Neutrophil (primary cell): ENCODE measurements around the gene PLPPR4.
"Not testable (repeated sequence)": the region's sequence is repeated elsewhere in the genome, so short reads cannot be mapped to it uniquely, and the experiment has no call there.

Source experiments
- H3K27ac ChIP-seq: fragments of 200-600 bp; sonication (generic); 2 replicates; pipeline ENCODE4 v1.5.1; 2016; ENCODE audit warnings: mild to moderate bottlenecking, moderate library complexity
- H3K27me3 ChIP-seq: fragments of 200-600 bp; sonication (generic); 2 replicates; pipeline ENCODE4 v1.6.0; 2016; ENCODE audit warnings: mild to moderate bottlenecking
- H3K36me3 ChIP-seq: fragments of 200-600 bp; sonication (generic); 2 replicates; pipeline ENCODE4 v1.5.1; 2017
- H3K4me1 ChIP-seq, 2 experiments: fragments of 200-600 bp in 1 of 2; sonication (generic) in 1 of 2; 1 replicate in 1 of 2; 2 replicates in 1 of 2; pipeline versions ENCODE4 v1.5.1 to v1.6.1; 2013 to 2016; ENCODE audit warnings: low read depth in 1 of 2, low read length in 1 of 2, mild to moderate bottlenecking in 1 of 2, moderate library complexity in 1 of 2; ENCODE audit not compliant: control insufficient read depth in 1 of 2, insufficient read depth in 1 of 2
- H3K4me3 ChIP-seq, 2 experiments: fragments of 200-600 bp in 1 of 2; sonication (generic) in 1 of 2; 1 replicate in 1 of 2; 2 replicates in 1 of 2; pipeline ENCODE4 v1.5.1; 2013 to 2016; ENCODE audit warnings: low read depth in 1 of 2, low read length in 1 of 2, mild to moderate bottlenecking in 1 of 2, moderate library complexity in 1 of 2
- H3K9me3 ChIP-seq: fragments of 200-600 bp; sonication (generic); 2 replicates; pipeline ENCODE4 v1.5.1; 2016
- TF ChIP-seq, protein P1 (sequence below): fragments of 200-600 bp; sonication (generic); IDR thresholded peaks from 2 replicates; pipeline ENCODE4 v1.5.1; 2016; ENCODE audit warnings: antibody characterized with exemption

The PLPPR4 gene

DNA sequence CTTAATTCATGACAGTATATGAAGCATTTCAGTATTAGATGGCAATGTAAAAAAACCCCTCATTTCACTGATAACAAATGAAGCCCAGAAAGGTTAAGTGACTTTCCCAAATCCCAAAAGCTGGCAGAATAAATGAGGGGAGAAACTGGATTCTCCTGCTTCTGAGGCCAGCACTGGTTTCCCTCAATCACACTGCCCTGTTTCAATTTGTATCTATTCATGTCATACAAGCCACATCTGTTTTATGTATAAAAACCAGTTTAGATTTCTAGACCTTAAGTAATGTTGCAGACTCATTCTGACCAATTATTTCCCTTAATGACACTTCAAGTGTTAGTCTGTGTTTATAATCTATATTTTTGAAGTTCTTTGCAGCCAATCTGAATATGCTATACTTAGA lies 16.8 kb downstream of the PLPPR4 start:
- Histone ChIP-seq H3K27ac (no peak overlapping the region), H3K4me1 (no peaks in the 10 kb centered on the region), H3K27me3 (no peaks in the 10 kb centered on the region), H3K4me3 (no peak overlapping the region), H3K9me3 (no peaks in the 10 kb centered on the region), H3K36me3 (no peaks in the 10 kb centered on the region)
- TF ChIP-seq, protein P1, sequence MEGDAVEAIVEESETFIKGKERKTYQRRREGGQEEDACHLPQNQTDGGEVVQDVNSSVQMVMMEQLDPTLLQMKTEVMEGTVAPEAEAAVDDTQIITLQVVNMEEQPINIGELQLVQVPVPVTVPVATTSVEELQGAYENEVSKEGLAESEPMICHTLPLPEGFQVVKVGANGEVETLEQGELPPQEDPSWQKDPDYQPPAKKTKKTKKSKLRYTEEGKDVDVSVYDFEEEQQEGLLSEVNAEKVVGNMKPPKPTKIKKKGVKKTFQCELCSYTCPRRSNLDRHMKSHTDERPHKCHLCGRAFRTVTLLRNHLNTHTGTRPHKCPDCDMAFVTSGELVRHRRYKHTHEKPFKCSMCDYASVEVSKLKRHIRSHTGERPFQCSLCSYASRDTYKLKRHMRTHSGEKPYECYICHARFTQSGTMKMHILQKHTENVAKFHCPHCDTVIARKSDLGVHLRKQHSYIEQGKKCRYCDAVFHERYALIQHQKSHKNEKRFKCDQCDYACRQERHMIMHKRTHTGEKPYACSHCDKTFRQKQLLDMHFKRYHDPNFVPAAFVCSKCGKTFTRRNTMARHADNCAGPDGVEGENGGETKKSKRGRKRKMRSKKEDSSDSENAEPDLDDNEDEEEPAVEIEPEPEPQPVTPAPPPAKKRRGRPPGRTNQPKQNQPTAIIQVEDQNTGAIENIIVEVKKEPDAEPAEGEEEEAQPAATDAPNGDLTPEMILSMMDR = no peak

DNA sequence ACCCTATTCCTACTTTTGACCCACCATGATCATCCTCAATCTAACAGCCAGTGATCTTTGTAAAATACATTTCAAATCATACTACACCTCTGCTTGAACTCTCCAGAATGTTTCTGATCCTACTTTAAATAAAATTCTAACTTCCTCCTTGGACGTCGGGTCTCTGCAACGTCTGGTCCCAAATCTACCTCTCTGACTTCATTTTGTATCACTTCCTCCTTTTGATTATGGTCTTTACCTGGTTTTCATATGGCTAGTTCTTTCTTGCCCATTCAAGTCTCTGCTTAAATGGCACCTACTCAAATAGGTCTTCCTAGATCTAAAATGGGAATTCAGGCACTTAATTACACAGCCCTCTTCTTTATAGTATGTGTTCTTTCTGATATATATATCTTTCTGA lies 18.2 kb downstream of the PLPPR4 start:
- H3K4me3 ChIP-seq = no peak overlapping the region
- H3K27ac ChIP-seq = no peak overlapping the region
- H3K36me3 ChIP-seq = no peaks in the 10 kb centered on the region
- H3K4me1 ChIP-seq = no peaks in the 10 kb centered on the region
- TF ChIP-seq, protein P1 = no peak
- no peaks in the 10 kb centered on the region for H3K9me3 ChIP-seq
- H3K27me3 ChIP-seq = no peaks in the 10 kb centered on the region

- H3K27me3 ChIP-seq, H3K4me3 ChIP-seq, H3K4me1 ChIP-seq, H3K27ac ChIP-seq, H3K9me3 ChIP-seq, H3K36me3 ChIP-seq: not testable (repeated sequence)
Measured at GRCh38 chr1:99283521-99283920, 19.2 kb downstream of the PLPPR4 start.

DNA sequence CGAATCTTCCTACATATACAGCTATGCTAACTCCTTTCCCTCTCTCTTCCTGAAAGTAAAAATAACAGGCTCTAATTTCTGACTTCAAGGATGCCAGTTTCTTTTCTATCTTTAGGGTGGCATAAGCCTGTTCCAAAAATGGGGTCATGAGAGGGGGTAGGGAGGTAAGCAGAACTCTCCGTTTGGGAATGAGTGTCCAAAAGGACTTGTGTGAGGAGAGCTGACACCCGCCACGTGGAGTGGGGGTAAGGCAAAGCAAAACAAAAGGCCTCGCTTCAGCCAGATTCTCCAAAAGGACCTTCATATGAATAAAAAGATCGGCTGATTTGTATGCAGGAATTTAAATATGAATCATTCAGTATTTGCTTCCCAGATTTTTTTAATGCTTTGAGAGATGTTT lies 28.6 kb downstream of the PLPPR4 start:
- no peaks in the 10 kb centered on the region for H3K36me3 ChIP-seq
- H3K9me3 ChIP-seq = no peaks in the 10 kb centered on the region
- TF ChIP-seq, protein P1 = no peak
- H3K4me3 ChIP-seq = no peak overlapping the region
- H3K4me1 ChIP-seq = no peaks in the 10 kb centered on the region
- H3K27me3 ChIP-seq = no peaks in the 10 kb centered on the region
- no peak overlapping the region for H3K27ac ChIP-seq

DNA sequence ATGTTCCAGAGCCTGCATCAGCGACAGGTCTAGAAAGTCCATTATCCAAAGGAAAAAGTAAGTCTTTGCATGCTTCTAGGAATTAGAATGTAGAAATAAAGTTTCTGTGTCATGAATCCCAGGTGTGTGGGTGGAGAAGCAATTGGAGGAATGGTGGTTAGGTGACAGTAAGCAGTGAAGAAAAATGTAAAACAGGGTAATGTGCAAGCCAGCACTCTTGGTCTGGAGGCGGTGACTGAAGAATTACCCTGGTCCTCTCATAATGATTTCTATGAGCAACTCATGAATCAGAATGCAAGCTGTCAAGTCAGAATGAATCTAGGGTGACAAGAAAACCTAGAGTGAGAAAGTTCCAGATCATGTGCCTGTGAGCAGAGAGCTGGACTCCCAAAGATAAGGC lies 33.6 kb downstream of the PLPPR4 start:
- H3K27ac ChIP-seq = no peak overlapping the region
- H3K9me3 ChIP-seq = no peaks in the 10 kb centered on the region
- no peaks in the 10 kb centered on the region for H3K36me3 ChIP-seq
- H3K4me3 ChIP-seq = no peak overlapping the region
- H3K4me1 ChIP-seq = no peaks in the 10 kb centered on the region
- TF ChIP-seq, protein P1 = no peak
- H3K27me3 ChIP-seq = no peaks in the 10 kb centered on the region

GRCh38 chr1:99304725-99305282 lies 40.5 kb downstream of the PLPPR4 start:
- H3K36me3 ChIP-seq = no peaks in the 10 kb centered on the region
- TF ChIP-seq, protein P1 = no peak
- no peaks in the 10 kb centered on the region for H3K9me3 ChIP-seq
- H3K4me1 ChIP-seq = no peaks in the 10 kb centered on the region
- no peaks in the 10 kb centered on the region for H3K27me3 ChIP-seq
- no peak overlapping the region for H3K4me3 ChIP-seq
- no peak overlapping the region for H3K27ac ChIP-seq
